Measurements from ENCODE around the gene AHCYL1.

The AHCYL1 gene

GRCh38 chr1:110043016-110043415, 58.5 kb downstream of the AHCYL1 start:
- no peak for DNase-seq

GRCh38 chr1:110047463-110047862, 62.9 kb downstream of the AHCYL1 start:
- no peak for DNase-seq

- no peak for DNase-seq
These were observed 63.7 kb downstream of the AHCYL1 start for GRCh38 chr1:110048240-110048639.

- DNase-seq: no peak
These were observed 64.5 kb downstream of the AHCYL1 start for GRCh38 chr1:110048923-110049601.

GRCh38 chr1:110049801-110050601, 65.4 kb downstream of the AHCYL1 start:
- DNase-seq: no peak

- DNase-seq: no peak
These were observed 66.2 kb downstream of the AHCYL1 start for GRCh38 chr1:110050602-110051261.

GRCh38 chr1:110051262-110051648, 66.7 kb downstream of the AHCYL1 start:
- no peak for DNase-seq

GRCh38 chr1:110053552-110054428, 69.2 kb downstream of the AHCYL1 start:
- DNase-seq: no peak

GRCh38 chr1:110055493-110056284, 71.1 kb downstream of the AHCYL1 start:
- DNase-seq: no peak

GRCh38 chr1:110056285-110056683, 71.7 kb downstream of the AHCYL1 start:
- no peak for DNase-seq

- DNase-seq: no peak
These were observed 72.2 kb downstream of the AHCYL1 start for GRCh38 chr1:110056776-110057175.

GRCh38 chr1:110057963-110058518, 73.5 kb downstream of the AHCYL1 start:
- DNase-seq: no peak

GRCh38 chr1:110058591-110058990, 74.0 kb downstream of the AHCYL1 start:
- DNase-seq: no peak

GRCh38 chr1:110059133-110059863, 74.7 kb downstream of the AHCYL1 start:
- DNase-seq: no peak

- no peak for DNase-seq
These were observed 75.6 kb downstream of the AHCYL1 start for GRCh38 chr1:110060034-110060661.

GRCh38 chr1:110060662-110061060, 76.1 kb downstream of the AHCYL1 start:
- no peak for DNase-seq

- DNase-seq: no peak
These were observed 76.8 kb downstream of the AHCYL1 start for GRCh38 chr1:110061341-110061740.

GRCh38 chr1:110062612-110063011, 78.0 kb downstream of the AHCYL1 start:
- no peak for DNase-seq

- no peak for DNase-seq
These were observed 79.2 kb downstream of the AHCYL1 start for GRCh38 chr1:110063781-110064180.

GRCh38 chr1:110064576-110065337, 80.2 kb downstream of the AHCYL1 start:
- DNase-seq: no peak

Measured in DMS 273 treated with DMSO at 0.1 percent for 48 hours (cell line).